Heart right ventricle (tissue), 16 donors: ENCODE measurements around the gene MICAL1. TPM values are rescaled to one million over a fixed set of nuclear protein-coding genes. Genes with fewer than 3 reads are reported as not detected.

Source experiments
- ATAC-seq, 8 donors: fragments of 200-7000 bp; cut with Tn5 transposase; one replicate each; pipeline ENCODE4 v1.9.1; 2020; ENCODE audit warnings: mild to moderate bottlenecking in 8 of 8, moderate library complexity in 8 of 8, moderate number of reproducible peaks in 1 of 8
- DNase-seq, 2 donors: peaks; one replicate each; pipeline ENCODE4 v3.0.0-alpha.2; 2020
- H3K27ac ChIP-seq, 10 donors: fragments of 200-600 bp; sonication (generic) in 2 of 10; one replicate each; pipeline versions ENCODE4 v1.5.0 to v1.8.0; 2020 to 2022; ENCODE audit warnings: mild to moderate bottlenecking in 3 of 10
- H3K27me3 ChIP-seq, 7 donors: fragments of 200-600 bp; one replicate each; pipeline ENCODE4 v1.8.0; 2021 to 2022; ENCODE audit warnings: mild to moderate bottlenecking in 2 of 7
- H3K36me3 ChIP-seq, 9 donors: fragments of 200-600 bp; sonication (generic) in 1 of 9; one replicate each; pipeline versions ENCODE4 v1.5.0 to v1.8.0; 2020 to 2022; ENCODE audit warnings: mild to moderate bottlenecking in 2 of 9
- H3K4me1 ChIP-seq, 9 donors: fragments of 200-600 bp; sonication (generic) in 1 of 9; one replicate each; pipeline versions ENCODE4 v1.5.0 to v1.8.0; 2020 to 2022; ENCODE audit warnings: mild to moderate bottlenecking in 4 of 9
- H3K4me3 ChIP-seq, 10 donors: fragments of 200-600 bp; sonication (generic) in 2 of 10; one replicate each; pipeline versions ENCODE4 v1.5.0 to v1.8.0; 2020 to 2022; ENCODE audit warnings: mild to moderate bottlenecking in 7 of 10, moderate library complexity in 2 of 10
- H3K9me3 ChIP-seq, 11 donors: fragments of 200-600 bp in 10 of 11; sonication (generic) in 2 of 11; one replicate each; pipeline versions ENCODE4 v1.5.0 to v1.8.0; 2013 to 2022; ENCODE audit warnings: mild to moderate bottlenecking in 2 of 11, control low read depth in 1 of 11, moderate library complexity in 1 of 11
- WGBS, 2 donors: extraction: QIAGEN DNeasy Blood & Tissue Kit; methylation state at CpG; one replicate each; pipeline ENCODE4 v1.1.7; 2013; ENCODE audit warnings: inconsistent platforms in 1 of 2; 5-methylcytosine and 5-hydroxymethylcytosine counted together
- intact Hi-C, 10 donors: fragments of 100-400 bp; cut with DNase I; formaldehyde crosslinking; loops; one replicate each; pipeline versions ENCODE4 v1.11.1 to v1.14.2; 2022
- polyA plus RNA-seq, 2 donors: library from polyadenylated mRNA; stranded (reverse); fragments of 200-250 nt; gene quantifications; one replicate each; pipeline ENCODE4 v1.2.3, GENCODE V29; 2013
- total RNA-seq, 10 donors: library from RNA; stranded (reverse); fragmentation: NEBNext Ultra II Directional in 3 of 10; extraction: Animal tissue kit (Norgen Biotek cat#: 25700) in 3 of 10; gene quantifications; one replicate each; pipeline versions ENCODE4 v1.2.1 to v1.2.4, GENCODE V29; 2021 to 2023
- TF ChIP-seq, protein P1 (sequence below), 9 donors: fragments of 200-600 bp; sonication (generic) in 2 of 9; IDR thresholded peaks; one replicate each; pipeline versions ENCODE4 v1.5.0 to v1.8.0; 2021 to 2022; ENCODE audit warnings: antibody characterized with exemption in 9 of 9, mild to moderate bottlenecking in 5 of 9, moderate library complexity in 1 of 9
- donor health status: Arrhythmogenic right ventricular cardiomyopathy.
- donor health status: ischemic (EF 13 %, LVEDD 7.1; RV severe dilation, severe dysfunction).
- donor health status: healthy with polysubstance abuse.
- donor health status: DM: no; HTN: yes; CAD: no.
- donor health status: DM: no; HTN: no; CAD: no.
- donor health status: ischemic (EF 25% LVEDD 6.9; RV normal size, moderate dysfunction).
- donor health status: ischemic (EF 25% LVEDD 5.7; RV mildly dilated, moderate dysfunction).
- donor health status: healthy.
- donor health status: DM: yes; HTN: yes; CAD: no.
- donor health status: Ischemic cardiomyopathy.
- donor health status: ischemic (EF 35%, LVEDD 5.7; RV mildly dilated, moderate dysfunction).
- donor health status: nonischemic (EF 11% LVEDD 7.7; RV severe dilation, severe dysfunction).
- donor health status: DM: yes; HTN: yes; CAD: no.
- donor health status: PGD.
- donor health status: ischemic (EF 29% LVEDD 5.4; RV normal size, mild dysfunction).
- donor health status: nonischemic (EF 23%, LVEDD 6.1; RV moderate dilation, normal function).

The MICAL1 gene
- total and polyA plus RNA-seq, 12 donors, result 2.4 to 24.0 (median 5.6) TPM

- Histone ChIP-seq H3K4me3 (peak within 1 kb of the TSS; percentile 65 to 97 (median 88)), H3K27ac (peak within 1 kb of the TSS; percentile 10 to 94 (median 86)), H3K4me1 (peaks cover 9 to 27% (median 15%) of the 10 kb centered on the region in 9 donors), H3K27me3 (no peaks in the 10 kb centered on the region), H3K36me3 (peaks cover 0 to 30% (median 0%) of the 10 kb centered on the region in 9 donors), H3K9me3 (no peaks in the 10 kb centered on the region)
- TF ChIP-seq, protein P1, sequence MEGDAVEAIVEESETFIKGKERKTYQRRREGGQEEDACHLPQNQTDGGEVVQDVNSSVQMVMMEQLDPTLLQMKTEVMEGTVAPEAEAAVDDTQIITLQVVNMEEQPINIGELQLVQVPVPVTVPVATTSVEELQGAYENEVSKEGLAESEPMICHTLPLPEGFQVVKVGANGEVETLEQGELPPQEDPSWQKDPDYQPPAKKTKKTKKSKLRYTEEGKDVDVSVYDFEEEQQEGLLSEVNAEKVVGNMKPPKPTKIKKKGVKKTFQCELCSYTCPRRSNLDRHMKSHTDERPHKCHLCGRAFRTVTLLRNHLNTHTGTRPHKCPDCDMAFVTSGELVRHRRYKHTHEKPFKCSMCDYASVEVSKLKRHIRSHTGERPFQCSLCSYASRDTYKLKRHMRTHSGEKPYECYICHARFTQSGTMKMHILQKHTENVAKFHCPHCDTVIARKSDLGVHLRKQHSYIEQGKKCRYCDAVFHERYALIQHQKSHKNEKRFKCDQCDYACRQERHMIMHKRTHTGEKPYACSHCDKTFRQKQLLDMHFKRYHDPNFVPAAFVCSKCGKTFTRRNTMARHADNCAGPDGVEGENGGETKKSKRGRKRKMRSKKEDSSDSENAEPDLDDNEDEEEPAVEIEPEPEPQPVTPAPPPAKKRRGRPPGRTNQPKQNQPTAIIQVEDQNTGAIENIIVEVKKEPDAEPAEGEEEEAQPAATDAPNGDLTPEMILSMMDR (IDR thresholded peaks at IDR 0.05), result peak; percentile 8 to 67 (median 44)
- peak; percentile 90 to 92 for DNase-seq
- peak; percentile 90 to 97 (median 95) for ATAC-seq
- intact Hi-C loops, result loop anchor here in 5 of 10 donors (1.0 to 5.0 kb wide), 6 partner anchors 42 to 252 kb away; partner anchors contain the start of genes CD164 (in 4 of the 5), ZBTB24 (in 2 of the 5), AK9 (in 1 of the 5) and FIG4 (in 1 of the 5)
- WGBS, 2 donors, result 0% methylated on average over 90 to 101 of the region's 102 CpGs
Measured at GRCh38 chr6:109440331-109441068, 15.1 kb downstream of the MICAL1 start, which contains the start of the genes PPIL6 and SMPD2. PPIL6 (minus strand) TSS chr6:109440628; CDS start chr6:109440590, 38 bp downstream. SMPD2 (plus strand) TSS chr6:109440724; CDS start chr6:109441122, 398 bp downstream.

- ATAC-seq (no peak), DNase-seq (no peak)
- no peaks in the 10 kb centered on the region for H3K9me3 ChIP-seq
- peaks cover 0 to 15% (median 6%) of the 10 kb centered on the region in 9 donors for H3K4me1 ChIP-seq
- TF ChIP-seq, protein P1 (IDR thresholded peaks at IDR 0.05), result no peak
- H3K27ac ChIP-seq, result no peak overlapping the region
- intact Hi-C loops, result loop anchor here in 2 of 10 donors (5.0 to 10.0 kb wide), 2 partner anchors 51 to 54 kb away; partner anchors contain the start of gene CD164 (in 2 of the 2)
- H3K27me3 ChIP-seq, result no peaks in the 10 kb centered on the region
- H3K36me3 ChIP-seq, result no peaks in the 10 kb centered on the region
- 95% methylated on average over 5 of the region's 5 CpGs for WGBS, 2 donors
- no peak overlapping the region for H3K4me3 ChIP-seq
Measured at GRCh38 chr6:109436041-109436440, 19.5 kb downstream of the MICAL1 start.

DNA sequence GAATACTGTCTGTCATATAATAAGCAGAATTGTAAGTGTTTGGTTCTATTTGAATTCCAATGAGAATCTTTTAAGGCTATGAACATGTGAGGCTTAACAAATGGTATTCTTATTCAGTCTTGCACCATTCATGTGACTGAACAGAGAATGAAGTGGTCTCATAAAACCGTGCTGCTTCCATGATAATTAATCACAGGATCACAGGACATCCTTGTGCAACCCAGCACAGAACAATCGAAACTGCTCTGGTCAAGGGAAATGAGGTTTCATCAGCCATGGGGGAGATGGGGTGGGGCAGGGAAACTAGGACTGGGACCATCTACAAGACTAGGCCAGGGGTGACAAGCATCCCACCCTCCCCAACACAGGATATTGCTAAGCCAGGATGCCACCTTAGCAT lies 21.1 kb downstream of the MICAL1 start:
- DNase-seq, result no peak
- no peaks in the 10 kb centered on the region for H3K36me3 ChIP-seq
- 53 to 71% methylated on average over 2 of the region's 2 CpGs for WGBS, 2 donors
- intact Hi-C loops, result loop anchor here in 1 of 10 donors (10.0 kb wide), 1 partner anchor 50 kb away; the partner anchor contains the start of gene CD164
- no peaks in the 10 kb centered on the region for H3K9me3 ChIP-seq
- H3K27ac ChIP-seq, result no peak overlapping the region
- no peak for ATAC-seq
- TF ChIP-seq, protein P1 (IDR thresholded peaks at IDR 0.05), result no peak
- H3K27me3 ChIP-seq, result no peaks in the 10 kb centered on the region
- no peak overlapping the region for H3K4me3 ChIP-seq
- H3K4me1 ChIP-seq, result peaks cover 0 to 13% (median 8%) of the 10 kb centered on the region in 9 donors

DNA sequence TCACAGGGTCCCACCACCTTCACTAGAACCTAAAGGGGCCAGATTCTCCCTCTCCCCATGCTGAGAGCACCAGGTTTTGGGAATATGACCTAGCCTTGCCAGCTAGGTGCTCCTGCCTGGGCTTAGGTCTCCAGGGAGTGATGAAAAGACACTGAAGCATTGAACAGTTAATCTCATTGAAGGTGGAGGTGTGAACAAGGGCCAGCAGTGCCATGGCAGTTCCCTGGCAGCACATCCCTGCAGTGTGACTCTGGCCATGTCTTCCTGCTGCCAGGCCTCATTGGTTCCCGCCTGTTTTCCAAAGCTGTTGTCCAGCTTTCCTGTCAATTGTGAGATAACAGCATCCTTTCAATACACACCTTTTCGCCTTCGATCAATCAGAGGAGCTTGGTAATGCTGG lies 26.1 kb downstream of the MICAL1 start:
- peak overlapping the region in 7 of 10 donors; percentile 6 to 67 (median 40) for H3K27ac ChIP-seq

More for the DNA sequence above, 26.1 kb downstream of the MICAL1 start:
- no peaks in the 10 kb centered on the region for H3K27me3 ChIP-seq
- ATAC-seq, result peak in 2 of 8 donors; percentile 11 to 12
- 80 to 91% methylated on average over 3 of the region's 3 CpGs for WGBS, 2 donors
- no peaks in the 10 kb centered on the region for H3K36me3 ChIP-seq
- H3K4me3 ChIP-seq, result peak overlapping the region in 1 of 10 donors; percentile 28
- DNase-seq, result no peak
- H3K4me1 ChIP-seq, result peaks cover 0 to 16% (median 11%) of the 10 kb centered on the region in 9 donors
- intact Hi-C loops, result no loop called here
- H3K9me3 ChIP-seq, result no peaks in the 10 kb centered on the region
- TF ChIP-seq, protein P1 (IDR thresholded peaks at IDR 0.05), result no peak
